ENCODE results near the gene CLDN1. TPM values are rescaled to one million over a fixed set of nuclear protein-coding genes. Genes with fewer than 3 reads are reported as not detected.

CLDN1 gene
- total RNA-seq, 1 donor from 2014 or later = 0.08 TPM

GRCh38 chr3:190314741-190315140 is 7.5 kb downstream of the CLDN1 start:
- intact Hi-C loops (cut with micrococcal nuclease) = loop anchor here (10.0 kb wide), 1 partner anchor 350 kb away; no protein-coding TSS in a partner anchor
- TF ChIP-seq, protein P1, sequence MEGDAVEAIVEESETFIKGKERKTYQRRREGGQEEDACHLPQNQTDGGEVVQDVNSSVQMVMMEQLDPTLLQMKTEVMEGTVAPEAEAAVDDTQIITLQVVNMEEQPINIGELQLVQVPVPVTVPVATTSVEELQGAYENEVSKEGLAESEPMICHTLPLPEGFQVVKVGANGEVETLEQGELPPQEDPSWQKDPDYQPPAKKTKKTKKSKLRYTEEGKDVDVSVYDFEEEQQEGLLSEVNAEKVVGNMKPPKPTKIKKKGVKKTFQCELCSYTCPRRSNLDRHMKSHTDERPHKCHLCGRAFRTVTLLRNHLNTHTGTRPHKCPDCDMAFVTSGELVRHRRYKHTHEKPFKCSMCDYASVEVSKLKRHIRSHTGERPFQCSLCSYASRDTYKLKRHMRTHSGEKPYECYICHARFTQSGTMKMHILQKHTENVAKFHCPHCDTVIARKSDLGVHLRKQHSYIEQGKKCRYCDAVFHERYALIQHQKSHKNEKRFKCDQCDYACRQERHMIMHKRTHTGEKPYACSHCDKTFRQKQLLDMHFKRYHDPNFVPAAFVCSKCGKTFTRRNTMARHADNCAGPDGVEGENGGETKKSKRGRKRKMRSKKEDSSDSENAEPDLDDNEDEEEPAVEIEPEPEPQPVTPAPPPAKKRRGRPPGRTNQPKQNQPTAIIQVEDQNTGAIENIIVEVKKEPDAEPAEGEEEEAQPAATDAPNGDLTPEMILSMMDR (IDR thresholded peaks at IDR 0.05; ENCODE audit: borderline replicate concordance) = no peak
- no peaks in the 10 kb centered on the region for H3K36me3 ChIP-seq
- H3K9me3 ChIP-seq (replicated peaks) = no peaks in the 10 kb centered on the region
- no peak for DNase-seq
- no peaks in the 10 kb centered on the region for H3K4me1 ChIP-seq
- peaks cover 13% of the 10 kb centered on the region for H3K27me3 ChIP-seq (ENCODE audit: low read depth)
- H3K4me3 ChIP-seq = no peak overlapping the region
- no peak overlapping the region for H3K27ac ChIP-seq (replicated peaks)

- TF ChIP-seq, protein P1 (IDR thresholded peaks at IDR 0.05; ENCODE audit: borderline replicate concordance) = no peak
- Histone ChIP-seq H3K4me1 (no peaks in the 10 kb centered on the region), H3K27me3 (ENCODE audit: low read depth) (peaks cover 4% of the 10 kb centered on the region), H3K27ac (replicated peaks) (no peak overlapping the region), H3K4me3 (no peak overlapping the region), H3K9me3 (replicated peaks) (no peaks in the 10 kb centered on the region), H3K36me3 (no peaks in the 10 kb centered on the region)
- intact Hi-C loops (cut with micrococcal nuclease) = no loop called here
- no peak for DNase-seq
These were observed 12.8 kb downstream of the CLDN1 start for GRCh38 chr3:190309414-190309813.

DNA sequence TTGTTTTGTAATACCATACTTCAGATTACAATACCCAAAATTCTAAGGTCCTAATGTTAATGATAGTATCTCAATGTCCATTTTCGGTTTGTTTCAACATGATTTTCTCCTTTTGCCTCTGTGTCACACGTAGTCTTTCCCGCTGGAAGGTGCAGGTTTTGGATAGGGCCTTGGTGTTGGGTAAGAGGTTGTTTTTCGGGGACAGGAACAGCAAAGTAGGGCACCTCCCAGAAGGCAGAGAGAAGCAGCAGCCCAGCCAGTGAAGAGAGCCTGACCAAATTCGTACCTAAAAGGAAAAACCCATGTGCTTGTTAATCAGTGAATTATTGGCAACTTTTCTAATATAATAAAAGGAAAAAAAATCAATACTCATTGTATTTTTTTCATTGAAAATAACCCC is 14.1 kb downstream of the CLDN1 start:
- Histone ChIP-seq H3K4me3 (no peak overlapping the region), H3K27ac (replicated peaks) (no peak overlapping the region), H3K4me1 (no peaks in the 10 kb centered on the region), H3K36me3 (no peaks in the 10 kb centered on the region), H3K9me3 (replicated peaks) (no peaks in the 10 kb centered on the region), H3K27me3 (ENCODE audit: low read depth) (peaks cover 4% of the 10 kb centered on the region)
- intact Hi-C loops (cut with micrococcal nuclease) = no loop called here
- no peak for DNase-seq
- TF ChIP-seq, protein P1 (IDR thresholded peaks at IDR 0.05; ENCODE audit: borderline replicate concordance) = no peak

DNA sequence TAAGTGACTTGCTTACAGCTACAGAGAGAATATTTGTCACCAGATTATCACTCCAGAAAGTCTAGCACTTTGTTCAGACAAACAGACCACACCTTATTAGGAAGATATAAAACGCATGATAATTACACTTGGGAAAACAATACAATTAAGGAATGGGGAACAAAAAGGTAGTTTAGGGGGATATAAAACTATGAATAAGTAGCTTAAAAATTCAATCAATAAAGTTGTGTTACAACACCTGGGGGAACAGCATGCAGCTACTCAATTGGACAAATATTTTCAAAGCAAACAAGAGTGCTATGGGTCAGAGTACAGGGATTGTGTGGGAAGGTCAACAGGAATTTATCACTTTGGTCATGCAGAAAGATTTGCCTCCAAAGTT is 15.1 kb downstream of the CLDN1 start:
- Histone ChIP-seq H3K27ac (replicated peaks) (no peak overlapping the region), H3K9me3 (replicated peaks) (no peaks in the 10 kb centered on the region), H3K36me3 (no peaks in the 10 kb centered on the region), H3K4me3 (no peak overlapping the region), H3K4me1 (no peaks in the 10 kb centered on the region), H3K27me3 (ENCODE audit: low read depth) (peaks cover 4% of the 10 kb centered on the region)
- DNase-seq = no peak
- TF ChIP-seq, protein P1 (IDR thresholded peaks at IDR 0.05; ENCODE audit: borderline replicate concordance) = no peak
- intact Hi-C loops (cut with micrococcal nuclease) = no loop called here

- Histone ChIP-seq H3K27ac (replicated peaks) (no peak overlapping the region), H3K4me3 (no peak overlapping the region), H3K27me3 (ENCODE audit: low read depth) (peaks cover 4% of the 10 kb centered on the region), H3K36me3 (no peaks in the 10 kb centered on the region), H3K4me1 (no peaks in the 10 kb centered on the region), H3K9me3 (replicated peaks) (no peaks in the 10 kb centered on the region)
- TF ChIP-seq, protein P1 (IDR thresholded peaks at IDR 0.05; ENCODE audit: borderline replicate concordance) = no peak
- DNase-seq = no peak
- intact Hi-C loops (cut with micrococcal nuclease) = no loop called here
These were observed 15.6 kb downstream of the CLDN1 start for GRCh38 chr3:190306513-190307163.
